Endothelial cell of umbilical vein (primary cell): Measurements from ENCODE around the gene ADARB1. TPM values are rescaled to one million over a fixed set of nuclear protein-coding genes. Genes with fewer than 3 reads are reported as not detected.

Experiments
- BruUV-seq: library from RNA; stranded (reverse); fragments of 400-500 nt; replicated peaks from 2 replicates; lab custom pipeline; 2021; lab: Mats Ljungman, UMichigan
- CTCF ChIA-PET: fragments of 300-600, 350-600 bp; sonication (Branson Sonifier 250); formaldehyde crosslinking; loops from one replicate; lab custom pipeline; 2021; ENCODE audit warnings: antibody characterized with exemption, inconsistent platforms; lab: Charles Lee
- POLR2A ChIA-PET: fragments of 300-600, 350-600 bp; sonication (Branson Sonifier 250); formaldehyde crosslinking; loops from one replicate; lab custom pipeline; 2021; ENCODE audit warnings: antibody characterized with exemption, inconsistent platforms; lab: Charles Lee
- DNase-seq: peaks from one replicate; pipeline ENCODE4 v3.0.0-alpha.2; 2011; ENCODE audit warnings: low read depth, low spot score
- FAIRE-seq: peaks from 2 replicates; lab custom pipeline; 2011; peaks lifted over from hg19 to GRCh38; lab: Jason Lieb, UNC
- H2AFZ ChIP-seq: 2 replicates; pipeline ENCODE4 v1.6.0; 2012; ENCODE audit warnings: low read depth, low read length, control low read depth, inconsistent platforms
- H3K27ac ChIP-seq: 2 replicates; pipeline ENCODE4 v1.5.1; 2011; ENCODE audit warnings: low read depth, mild to moderate bottlenecking, control low read depth, low read length, moderate library complexity; ENCODE audit not compliant: insufficient read depth
- H3K27me3 ChIP-seq, 2 experiments: 2 replicates each; pipeline versions ENCODE4 v1.6.0 to v1.6.1; 2011; ENCODE audit warnings: low read length in 2 of 2, mixed read lengths in 1 of 2; ENCODE audit not compliant: control insufficient read depth in 2 of 2, insufficient read depth in 2 of 2
- H3K36me3 ChIP-seq, 2 experiments: 2 replicates in 1 of 2; 3 replicates in 1 of 2; pipeline ENCODE4 v1.5.1; 2011; ENCODE audit warnings: low read length in 2 of 2, mild to moderate bottlenecking in 1 of 2, moderate library complexity in 1 of 2; ENCODE audit not compliant: control insufficient read depth in 2 of 2, insufficient read depth in 2 of 2; ENCODE audit errors: extremely low read depth in 1 of 2
- H3K4me1 ChIP-seq: 3 replicates; pipeline ENCODE4 v1.5.1; 2011; ENCODE audit warnings: mild to moderate bottlenecking, low read length; ENCODE audit not compliant: control insufficient read depth, insufficient read depth; ENCODE audit errors: extremely low read depth
- H3K4me2 ChIP-seq: 2 replicates; pipeline ENCODE4 v1.6.1; 2011; ENCODE audit warnings: low read length, control low read depth, mixed read lengths; ENCODE audit not compliant: insufficient read depth
- H3K4me3 ChIP-seq, 3 experiments: fragments of 200-600 bp in 1 of 3; sonication (generic), shearing (Covaris generic) in 1 of 3; replicated peaks in 1 of 3; 2 replicates each; pipeline ENCODE4 v1.5.1; 2011 to 2016; ENCODE audit warnings: control low read depth in 3 of 3, low read length in 3 of 3, mild to moderate bottlenecking in 2 of 3, inconsistent platforms in 1 of 3, low read depth in 1 of 3, moderate library complexity in 1 of 3; ENCODE audit not compliant: insufficient read depth in 1 of 3
- H3K79me2 ChIP-seq: 2 replicates; pipeline ENCODE4 v1.6.0; 2012; ENCODE audit warnings: low read length, inconsistent platforms; ENCODE audit not compliant: control insufficient read depth, insufficient read depth
- H3K9ac ChIP-seq: replicated peaks from 2 replicates; pipeline ENCODE3; 2011; ENCODE audit warnings: low read length, control low read depth; ENCODE audit not compliant: insufficient read depth; ENCODE audit errors: extremely low read depth
- H3K9me1 ChIP-seq: replicated peaks from 3 replicates; pipeline ENCODE4 v1.6.0; 2011; ENCODE audit warnings: mild to moderate bottlenecking, low read length; ENCODE audit not compliant: control insufficient read depth, insufficient read depth; ENCODE audit errors: extremely low read depth
- H3K9me3 ChIP-seq: replicated peaks from 2 replicates; pipeline ENCODE4 v1.5.1; 2012; ENCODE audit warnings: low read length, inconsistent platforms; ENCODE audit not compliant: control insufficient read depth, insufficient read depth
- H4K20me1 ChIP-seq: replicated peaks from 2 replicates; pipeline ENCODE3; 2011; ENCODE audit warnings: mild to moderate bottlenecking, low read length; ENCODE audit not compliant: control insufficient read depth, insufficient read depth; ENCODE audit errors: extremely low read depth
- EZH2 ChIP-seq: IDR thresholded peaks from 2 replicates; pipeline ENCODE4 v1.6.1; 2012; ENCODE audit warnings: borderline replicate concordance, low read depth, mild to moderate bottlenecking, moderate library complexity, low read length, inconsistent platforms; ENCODE audit not compliant: severe bottlenecking
- FOS ChIP-seq: IDR thresholded peaks from 2 replicates; pipeline ENCODE4 v1.6.1; 2011; ENCODE audit warnings: mild to moderate bottlenecking, low read length, moderate library complexity, borderline replicate concordance; ENCODE audit not compliant: insufficient read depth
- JUN ChIP-seq: IDR thresholded peaks from 2 replicates; pipeline ENCODE4 v1.6.1; 2011; ENCODE audit warnings: borderline replicate concordance, low read depth; ENCODE audit not compliant: insufficient read length, insufficient read depth
- MYC ChIP-seq: IDR thresholded peaks from one replicate; pipeline ENCODE4 v1.6.1; 2011; ENCODE audit warnings: mild to moderate bottlenecking, low read depth, low read length
- POLR2A ChIP-seq: IDR thresholded peaks from 2 replicates; pipeline ENCODE4 v1.6.1; 2012; ENCODE audit warnings: low read depth, mild to moderate bottlenecking, control low read depth, low read length
- dilution Hi-C: fragments of 300-500 bp; cut with MboI; formaldehyde crosslinking; loops from one replicate; pipeline ENCODE4 v1.15.0; 2019; ENCODE audit warnings: low sequenced_read_pairs; ENCODE audit not compliant: extremely low pct_ligation_motif_present
- intact Hi-C: fragments of 100-400 bp; cut with micrococcal nuclease; formaldehyde crosslinking; loops from one replicate; pipeline ENCODE4 v1.10.0; 2022
- polyA plus RNA-seq, 4 experiments: library from polyadenylated mRNA; depleted of rRNA in 3 of 4; stranded (reverse) in 3 of 4; unstranded in 1 of 4; fragments of >200 nt; gene quantifications; 2 replicates each; pipeline versions ENCODE4 v1.2.1 to v1.2.3, GENCODE V29; 2011 to 2012; ENCODE audit warnings: missing spikeins in 1 of 4
- total RNA-seq: library from RNA; stranded (reverse); gene quantifications from 2 replicates; pipeline ENCODE4 v1.2.3, GENCODE V29; 2021

Gene ADARB1
- total and polyA plus RNA-seq, 2 donors (not counting 3 experiments of a cell fraction or from before 2014, with no cell fraction given) = 32.5 to 54.3 TPM

DNA sequence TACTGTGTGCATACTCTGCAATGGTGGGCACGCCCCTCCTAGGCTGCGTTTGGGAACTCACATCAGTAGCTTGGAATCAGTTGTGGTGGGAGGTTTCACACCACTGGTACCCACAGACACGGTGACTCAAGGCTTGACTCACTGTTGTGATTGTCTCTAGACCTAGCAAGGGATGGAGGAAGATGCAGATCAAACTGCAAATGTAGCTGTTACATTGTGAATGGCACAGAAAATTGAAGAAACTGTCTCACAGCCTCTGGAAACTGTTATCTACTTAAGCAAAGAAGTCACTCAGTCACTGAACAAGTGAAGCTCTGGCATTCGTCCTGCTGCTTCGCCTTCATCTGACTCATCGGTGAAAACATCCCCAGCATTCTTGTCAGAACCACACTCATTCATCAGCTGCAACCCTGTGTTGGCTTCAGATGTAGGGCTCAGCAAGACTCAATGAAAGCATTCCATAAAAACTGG is 153.8 kb downstream of the ADARB1 start:
- no peaks in the 10 kb centered on the region for H4K20me1 ChIP-seq
- H3K9ac ChIP-seq = no peak overlapping the region
- no peaks in the 10 kb centered on the region for H3K9me3 ChIP-seq
- POLR2A ChIA-PET = no interaction called here
- no TSS peak for BruUV-seq
- H2AFZ ChIP-seq = no peak overlapping the region
- H3K27me3 ChIP-seq = peaks cover 3% of the 10 kb centered on the region in 2 experiments
- no peaks in the 10 kb centered on the region for H3K9me1 ChIP-seq
- H3K4me2 ChIP-seq = no peak overlapping the region
- H3K27ac ChIP-seq = no peak overlapping the region
- CTCF ChIA-PET = interaction anchor here (0.9 to 1.3 kb wide), 5 partner anchors 9 to 90 kb away, joined by 3 to 6 read pairs (median 4); partner anchors contain the start of gene POFUT2
- peak; percentile 64 for FAIRE-seq
- DNase-seq = peak; percentile 18
- intact Hi-C loops = no loop called here
- no peaks in the 10 kb centered on the region for H3K79me2 ChIP-seq
- H3K36me3 ChIP-seq = peaks cover 0 to 7% of the 10 kb centered on the region in 2 experiments
- no peak overlapping the region for H3K4me3 ChIP-seq
- dilution Hi-C loops = no loop called here
- TF ChIP-seq MYC = no peak
- peak; percentile 40 for TF ChIP-seq FOS
- no peaks in the 10 kb centered on the region for H3K4me1 ChIP-seq

DNA sequence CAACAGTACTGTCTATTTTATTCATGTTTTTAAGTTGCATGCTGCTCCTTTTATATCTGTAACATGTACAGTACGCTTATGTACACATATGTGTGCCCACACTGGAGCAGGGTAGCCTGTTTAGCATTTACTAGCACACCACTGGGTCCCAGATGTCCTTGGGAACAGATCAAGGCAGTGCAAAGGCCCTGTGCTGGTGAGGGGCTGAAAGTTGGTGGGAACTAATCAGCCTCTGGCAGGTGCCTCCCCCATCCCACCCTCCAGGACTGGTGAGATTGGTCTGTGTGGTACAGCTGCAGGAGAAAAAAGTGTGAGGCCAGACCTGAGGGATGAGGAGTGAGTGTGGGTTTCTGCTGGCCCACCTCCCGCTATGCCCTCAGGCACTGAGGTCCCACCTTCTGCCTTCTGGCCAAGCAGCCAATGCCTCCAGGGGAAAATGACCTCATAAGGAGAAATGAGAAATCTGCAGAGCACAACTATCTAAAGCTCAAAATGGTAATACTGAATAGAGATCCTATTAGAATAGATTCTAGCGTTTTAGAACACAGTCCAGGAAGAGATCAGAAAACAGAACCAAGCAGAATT is 154.4 kb downstream of the ADARB1 start:
- DNase-seq (no peak), FAIRE-seq (no peak)
- TF ChIP-seq FOS (no peak), MYC (no peak), JUN (no peak), EZH2 (no peak), POLR2A (no peak)
- POLR2A ChIA-PET = no interaction called here
- no peak overlapping the region for H3K4me2 ChIP-seq
- dilution Hi-C loops (no loop called here), intact Hi-C loops (no loop called here)
- H3K36me3 ChIP-seq = peaks cover 0 to 1% of the 10 kb centered on the region in 2 experiments
- no peaks in the 10 kb centered on the region for H3K9me3 ChIP-seq
- no peaks in the 10 kb centered on the region for H3K4me1 ChIP-seq
- H3K27me3 ChIP-seq = peaks cover 3 to 8% of the 10 kb centered on the region in 2 experiments
- H3K27ac ChIP-seq = no peak overlapping the region
- H3K9ac ChIP-seq = no peak overlapping the region
- BruUV-seq = no TSS peak
- H4K20me1 ChIP-seq = no peaks in the 10 kb centered on the region
- H3K9me1 ChIP-seq = no peaks in the 10 kb centered on the region
- no peak overlapping the region for H2AFZ ChIP-seq
- H3K79me2 ChIP-seq = no peaks in the 10 kb centered on the region
- CTCF ChIA-PET = interaction anchor here (0.9 to 1.3 kb wide), 4 partner anchors 10 to 90 kb away, joined by 3 to 6 read pairs (median 4); partner anchors contain the start of gene POFUT2
- H3K4me3 ChIP-seq = no peak overlapping the region
